Naive thymus-derived CD4-positive, alpha-beta T cell (primary cell): Measurements from ENCODE around the gene VSTM2L. TPM values are rescaled to one million over a fixed set of nuclear protein-coding genes. Genes with fewer than 3 reads are reported as not detected.

Source experiments
- ATAC-seq: fragments of 150-1000 bp; cut with Tn5 transposase; 2 replicates; pipeline ENCODE4 v1.10.0; 2021; ENCODE audit warnings: mild to moderate bottlenecking, moderate library complexity
- CTCF ChIA-PET: fragments of 350-600 bp; sonication (Branson Sonifier 250); formaldehyde crosslinking; loops from one replicate; lab custom pipeline; 2021; ENCODE audit warnings: antibody characterized with exemption; lab: Charles Lee
- POLR2A ChIA-PET: fragments of 350-600 bp; sonication (Branson Sonifier 250); formaldehyde crosslinking; loops from one replicate; lab custom pipeline; 2021; ENCODE audit warnings: antibody characterized with exemption, inconsistent platforms; lab: Charles Lee
- DNase-seq, 9 donors: peaks; one replicate each; pipeline versions ENCODE4 v3.0.0 to v3.0.0-alpha.2; 2020 to 2022; ENCODE audit warnings: mixed read lengths in 1 of 9
- H3K27ac ChIP-seq: one replicate; pipeline ENCODE4 v1.7.0; 2013; ENCODE audit warnings: mild to moderate bottlenecking, low read depth, low read length, moderate library complexity
- H3K27me3 ChIP-seq, 2 donors: one replicate each; pipeline ENCODE4 v1.7.0; 2013; ENCODE audit warnings: low read length in 2 of 2, mild to moderate bottlenecking in 2 of 2, moderate library complexity in 2 of 2; ENCODE audit not compliant: control insufficient read depth in 2 of 2, insufficient read depth in 2 of 2
- H3K36me3 ChIP-seq, 3 experiments: 1 replicate in 2 of 3; 2 replicates in 1 of 3; pipeline ENCODE4 v1.7.0; 2013; ENCODE audit warnings: low read length in 3 of 3, mild to moderate bottlenecking in 3 of 3, moderate library complexity in 1 of 3; ENCODE audit not compliant: insufficient read depth in 3 of 3, control insufficient read depth in 2 of 3
- H3K4me1 ChIP-seq, 2 donors: one replicate each; pipeline ENCODE4 v1.7.0; 2013; ENCODE audit warnings: low read length in 2 of 2, mild to moderate bottlenecking in 2 of 2, moderate library complexity in 1 of 2; ENCODE audit not compliant: control insufficient read depth in 2 of 2, insufficient read depth in 2 of 2
- H3K4me3 ChIP-seq: 2 replicates; pipeline ENCODE4 v1.7.0; 2013; ENCODE audit warnings: mild to moderate bottlenecking, low read length
- H3K9me3 ChIP-seq, 3 experiments: 1 replicate in 2 of 3; 2 replicates in 1 of 3; pipeline ENCODE4 v1.7.0; 2013; ENCODE audit warnings: low read length in 3 of 3; ENCODE audit not compliant: control insufficient read depth in 2 of 3
- H3K27ac Mint-ChIP-seq, 9 donors: one replicate each; pipeline ENCODE4 v1.8.0; 2020 to 2022; ENCODE audit warnings: mixed read lengths in 9 of 9, mild to moderate bottlenecking in 8 of 9, moderate library complexity in 5 of 9, inconsistent platforms in 2 of 9
- H3K27me3 Mint-ChIP-seq, 5 donors: one replicate each; pipeline ENCODE4 v1.8.0; 2021 to 2022; ENCODE audit warnings: mixed read lengths in 5 of 5, mild to moderate bottlenecking in 1 of 5
- H3K36me3 Mint-ChIP-seq, 5 donors: one replicate each; pipeline ENCODE4 v1.8.0; 2020 to 2022; ENCODE audit warnings: mixed read lengths in 5 of 5, mild to moderate bottlenecking in 3 of 5, inconsistent platforms in 1 of 5
- H3K4me1 Mint-ChIP-seq, 7 donors: one replicate each; pipeline ENCODE4 v1.8.0; 2020 to 2022; ENCODE audit warnings: mixed read lengths in 7 of 7, mild to moderate bottlenecking in 3 of 7, inconsistent platforms in 1 of 7
- H3K4me3 Mint-ChIP-seq, 10 donors: one replicate each; pipeline ENCODE4 v1.8.0; 2020 to 2022; ENCODE audit warnings: mild to moderate bottlenecking in 10 of 10, mixed read lengths in 10 of 10, moderate library complexity in 6 of 10, inconsistent platforms in 2 of 10
- H3K9me3 Mint-ChIP-seq, 11 donors: one replicate each; pipeline ENCODE4 v1.8.0; 2020 to 2022; ENCODE audit warnings: mixed read lengths in 11 of 11, mild to moderate bottlenecking in 4 of 11, inconsistent platforms in 1 of 11, moderate library complexity in 1 of 11
- intact Hi-C, 2 donors: fragments of 100-400 bp; cut with micrococcal nuclease; formaldehyde crosslinking; loops; one replicate each; pipeline ENCODE4 v1.15.1; 2023
- polyA plus RNA-seq, 2 donors: library from polyadenylated mRNA; unstranded; fragments of 300-500 nt; fragmentation: Illumina TruSeq; gene quantifications; one replicate each; pipeline ENCODE4 v1.2.3, GENCODE V29; 2021
- total RNA-seq, 6 experiments: library from RNA in 5 of 6; stranded (reverse) in 5 of 6; gene quantifications; 1 replicate in 5 of 6; 2 replicates in 1 of 6; pipeline ENCODE4 v1.2.3 and lab custom pipeline; 2021 to 2026

Gene VSTM2L
- total and polyA plus RNA-seq, 7 experiments from 2014 or later = 0.12 TPM; not detected in 6

GRCh38 chr20:37921341-37921929, 18.5 kb downstream of the VSTM2L start:
- ChIA-PET CTCF (no interaction called here), POLR2A (no interaction called here)
- Mint-ChIP-seq H3K4me3 (no peak overlapping the region), H3K27ac (no peak overlapping the region), H3K4me1 (peaks cover 0 to 5% (median 2%) of the 10 kb centered on the region in 7 donors), H3K9me3 (peaks cover 0 to 1% (median 0%) of the 10 kb centered on the region in 11 donors), H3K27me3 (peaks cover 2 to 20% (median 8%) of the 10 kb centered on the region in 5 donors), H3K36me3 (no peaks in the 10 kb centered on the region)
- no peaks in the 10 kb centered on the region for H3K9me3 ChIP-seq
- intact Hi-C loops = no loop called here
- H3K36me3 ChIP-seq = no peaks in the 10 kb centered on the region
- no peaks in the 10 kb centered on the region for H3K27me3 ChIP-seq
- DNase-seq (no peak), ATAC-seq (peak; percentile 50)
- no peaks in the 10 kb centered on the region for H3K4me1 ChIP-seq
- no peak overlapping the region for H3K27ac ChIP-seq
- H3K4me3 ChIP-seq = no peak overlapping the region

- POLR2A ChIA-PET = no interaction called here
- H3K4me1 ChIP-seq = no peaks in the 10 kb centered on the region
- peaks cover 0 to 1% (median 0%) of the 10 kb centered on the region in 11 donors for H3K9me3 Mint-ChIP-seq
- H3K36me3 ChIP-seq = no peaks in the 10 kb centered on the region
- no peak for DNase-seq
- no peak overlapping the region for H3K4me3 Mint-ChIP-seq
- peaks cover 0 to 5% (median 0%) of the 10 kb centered on the region in 7 donors for H3K4me1 Mint-ChIP-seq
- H3K27ac ChIP-seq = no peak overlapping the region
- H3K9me3 ChIP-seq = no peaks in the 10 kb centered on the region
- intact Hi-C loops = no loop called here
- no peak overlapping the region for H3K4me3 ChIP-seq
- no peak for ATAC-seq
- peaks cover 0 to 15% (median 3%) of the 10 kb centered on the region in 5 donors for H3K27me3 Mint-ChIP-seq
- CTCF ChIA-PET = no interaction called here
- H3K27me3 ChIP-seq = no peaks in the 10 kb centered on the region
- no peaks in the 10 kb centered on the region for H3K36me3 Mint-ChIP-seq
- no peak overlapping the region for H3K27ac Mint-ChIP-seq
Observed at GRCh38 chr20:37922016-37922415, 19.1 kb downstream of the VSTM2L start.

- Histone ChIP-seq H3K4me3 (no peak overlapping the region), H3K27ac (no peak overlapping the region), H3K4me1 (no peaks in the 10 kb centered on the region), H3K9me3 (no peaks in the 10 kb centered on the region), H3K36me3 (no peaks in the 10 kb centered on the region), H3K27me3 (no peaks in the 10 kb centered on the region)
- H3K4me1 Mint-ChIP-seq = peaks cover 0 to 5% (median 0%) of the 10 kb centered on the region in 7 donors
- ATAC-seq = no peak
- CTCF ChIA-PET = no interaction called here
- intact Hi-C loops = no loop called here
- DNase-seq = no peak
- H3K36me3 Mint-ChIP-seq = no peaks in the 10 kb centered on the region
- no peak overlapping the region for H3K27ac Mint-ChIP-seq
- peaks cover 0 to 1% (median 0%) of the 10 kb centered on the region in 11 donors for H3K9me3 Mint-ChIP-seq
- no peak overlapping the region for H3K4me3 Mint-ChIP-seq
- H3K27me3 Mint-ChIP-seq = peaks cover 0 to 13% (median 9%) of the 10 kb centered on the region in 5 donors
- POLR2A ChIA-PET = no interaction called here
Observed at GRCh38 chr20:37925265-37926165, 22.6 kb downstream of the VSTM2L start.

DNA sequence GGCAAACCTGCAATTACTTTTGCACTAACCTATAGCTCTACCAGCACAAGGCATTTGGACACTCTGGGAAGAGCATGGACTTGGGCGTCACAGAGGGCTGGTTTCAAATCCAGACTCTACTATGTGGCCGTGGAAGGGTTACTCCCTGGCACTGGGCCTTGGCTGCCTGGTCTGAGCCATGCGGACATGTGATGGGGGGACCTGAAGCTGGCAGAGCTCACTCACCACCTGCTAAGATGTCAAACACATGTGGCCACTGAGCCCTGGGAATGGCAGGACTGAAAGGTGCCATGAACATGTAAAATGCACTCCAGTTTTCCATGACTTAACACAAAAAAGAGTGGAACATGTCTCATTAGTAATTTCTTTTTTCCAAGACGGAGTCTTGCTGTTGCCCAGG, 23.7 kb downstream of the VSTM2L start:
- Histone ChIP-seq H3K9me3 (no peaks in the 10 kb centered on the region), H3K4me3 (no peak overlapping the region), H3K36me3 (no peaks in the 10 kb centered on the region), H3K27me3 (no peaks in the 10 kb centered on the region), H3K4me1 (no peaks in the 10 kb centered on the region), H3K27ac (no peak overlapping the region)
- Mint-ChIP-seq H3K4me3 (no peak overlapping the region), H3K36me3 (no peaks in the 10 kb centered on the region), H3K9me3 (no peaks in the 10 kb centered on the region), H3K27me3 (peaks cover 0 to 15% (median 9%) of the 10 kb centered on the region in 5 donors), H3K27ac (no peak overlapping the region), H3K4me1 (peaks cover 0 to 3% (median 0%) of the 10 kb centered on the region in 7 donors)
- intact Hi-C loops = no loop called here
- CTCF ChIA-PET = no interaction called here
- POLR2A ChIA-PET = no interaction called here
- ATAC-seq (no peak), DNase-seq (no peak)

DNA sequence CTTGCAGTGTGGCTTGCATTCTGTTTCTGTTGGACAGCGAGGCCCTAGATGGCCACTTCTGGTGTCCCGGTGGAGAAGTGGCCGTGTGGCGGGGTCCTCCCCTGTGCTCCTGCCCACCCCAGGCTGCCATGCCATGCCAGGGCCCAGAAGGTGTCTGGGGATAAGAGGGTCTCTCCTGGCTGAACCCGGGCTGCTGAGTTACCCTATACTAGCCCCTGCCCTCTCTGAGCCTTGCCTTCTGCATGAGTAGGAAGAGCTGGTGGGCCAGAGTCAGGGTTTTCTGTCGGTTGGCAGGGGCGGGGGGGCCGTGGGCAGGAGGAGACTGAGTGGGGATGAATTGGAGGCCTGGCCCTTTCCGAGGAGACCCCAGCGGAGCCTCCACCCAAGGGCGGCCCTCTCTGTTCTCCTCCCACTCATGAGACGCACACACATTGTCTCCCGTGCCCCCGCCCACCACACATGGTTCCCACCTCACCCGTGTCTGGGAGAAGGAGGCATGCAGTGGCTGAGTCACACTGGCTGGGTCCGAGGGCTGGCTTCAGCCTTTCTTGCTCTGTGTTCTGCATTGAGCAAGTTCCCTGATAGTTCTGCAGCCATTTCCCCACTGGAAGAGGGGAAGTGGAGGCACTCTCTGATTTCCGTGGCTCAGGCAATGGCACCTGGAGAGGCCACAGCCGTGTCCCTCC, 24.6 kb downstream of the VSTM2L start:
- H3K9me3 Mint-ChIP-seq = no peaks in the 10 kb centered on the region
- intact Hi-C loops = no loop called here
- H3K36me3 Mint-ChIP-seq = no peaks in the 10 kb centered on the region
- no peaks in the 10 kb centered on the region for H3K9me3 ChIP-seq
- no peak for ATAC-seq
- H3K27me3 ChIP-seq = no peaks in the 10 kb centered on the region
- no peaks in the 10 kb centered on the region for H3K4me1 ChIP-seq
- H3K27ac ChIP-seq = no peak overlapping the region
- no peak overlapping the region for H3K4me3 Mint-ChIP-seq
- no peak overlapping the region for H3K27ac Mint-ChIP-seq
- H3K4me3 ChIP-seq = no peak overlapping the region
- ChIA-PET CTCF (no interaction called here), POLR2A (no interaction called here)
- DNase-seq = no peak
- H3K27me3 Mint-ChIP-seq = peaks cover 2 to 15% (median 9%) of the 10 kb centered on the region in 5 donors
- peaks cover 0 to 2% (median 0%) of the 10 kb centered on the region in 7 donors for H3K4me1 Mint-ChIP-seq
- no peaks in the 10 kb centered on the region for H3K36me3 ChIP-seq

GRCh38 chr20:37928996-37929682, 26.2 kb downstream of the VSTM2L start:
- H3K4me1 Mint-ChIP-seq = peaks cover 0 to 2% (median 0%) of the 10 kb centered on the region in 7 donors
- H3K9me3 ChIP-seq = no peaks in the 10 kb centered on the region
- H3K36me3 Mint-ChIP-seq = no peaks in the 10 kb centered on the region
- peaks cover 5 to 15% (median 12%) of the 10 kb centered on the region in 5 donors for H3K27me3 Mint-ChIP-seq
- DNase-seq = no peak
- no peaks in the 10 kb centered on the region for H3K4me1 ChIP-seq
- H3K27ac Mint-ChIP-seq = no peak overlapping the region
- H3K4me3 ChIP-seq = no peak overlapping the region
- H3K36me3 ChIP-seq = no peaks in the 10 kb centered on the region
- no peak overlapping the region for H3K4me3 Mint-ChIP-seq
- ChIA-PET CTCF (no interaction called here), POLR2A (no interaction called here)
- intact Hi-C loops = no loop called here
- no peaks in the 10 kb centered on the region for H3K27me3 ChIP-seq
- no peak overlapping the region for H3K27ac ChIP-seq
- H3K9me3 Mint-ChIP-seq = no peaks in the 10 kb centered on the region
- ATAC-seq = no peak
